IPS DF 4.7 (cell line): ENCODE measurements around the gene DAPL1.

ENCODE experiments used
- DNase-seq: peaks from one replicate; pipeline ENCODE4 v3.0.0-alpha.2; 2013; ENCODE audit warnings: low spot score; ENCODE audit errors: extremely low read depth

Gene DAPL1

DNA sequence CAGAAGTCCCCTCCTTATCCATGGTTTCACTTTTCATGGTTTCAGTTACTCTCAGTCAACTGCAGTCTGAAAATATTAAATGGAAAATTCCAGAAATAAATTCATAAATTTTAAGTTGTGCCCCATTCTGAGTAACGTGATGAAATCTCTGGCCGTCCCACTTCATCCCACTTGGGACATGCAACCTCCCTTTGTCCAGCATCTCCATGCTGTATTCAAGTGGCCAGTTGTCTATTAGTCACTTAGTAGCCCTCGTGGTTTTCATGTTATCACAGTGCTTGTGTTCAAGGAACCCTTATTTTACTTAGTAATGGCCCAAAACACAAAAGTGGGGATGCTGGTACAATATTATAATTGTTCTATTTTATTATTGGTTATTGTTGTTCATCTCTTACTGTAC, 18.0 kb upstream of the DAPL1 start:
- DNase-seq: no peak

DNA sequence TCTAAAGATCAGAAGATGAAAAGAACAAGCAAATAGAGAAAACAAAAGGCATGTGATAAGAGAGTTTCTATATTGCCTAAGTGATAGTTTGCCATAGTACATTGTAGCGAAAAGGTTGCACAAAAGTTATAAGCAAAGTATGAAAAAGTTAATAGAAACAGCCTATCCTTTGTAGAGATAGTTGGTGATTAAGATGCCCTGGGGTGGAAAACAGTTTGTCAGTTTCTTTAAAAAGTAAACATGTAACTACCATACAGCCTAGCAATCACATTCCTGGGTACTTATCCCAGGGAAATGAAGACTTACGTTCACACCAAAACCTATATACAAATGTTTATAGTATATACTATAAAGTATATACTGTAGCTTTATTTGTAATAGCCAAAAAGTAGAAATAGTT, 16.9 kb upstream of the DAPL1 start:
- DNase-seq: no peak

DNA sequence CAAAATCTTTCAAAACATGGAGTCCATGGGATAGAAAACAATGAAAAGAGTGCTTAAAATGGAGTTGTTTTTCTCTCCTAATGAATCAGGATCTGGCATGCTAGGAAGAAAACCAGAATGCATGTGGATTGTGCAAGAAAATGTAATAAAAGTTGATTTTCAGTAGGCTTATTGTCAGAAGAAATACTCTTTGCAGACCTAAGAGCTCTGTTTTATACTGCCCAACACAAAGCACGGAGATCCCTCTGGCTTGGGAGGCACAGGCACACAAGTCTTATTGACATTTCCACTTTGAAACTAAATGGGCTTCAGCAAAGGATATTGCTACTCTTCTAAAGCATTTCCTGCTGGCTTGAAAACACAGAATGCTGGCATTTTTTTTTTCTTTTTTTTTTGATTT, 15.5 kb upstream of the DAPL1 start:
- DNase-seq: no peak

DNA sequence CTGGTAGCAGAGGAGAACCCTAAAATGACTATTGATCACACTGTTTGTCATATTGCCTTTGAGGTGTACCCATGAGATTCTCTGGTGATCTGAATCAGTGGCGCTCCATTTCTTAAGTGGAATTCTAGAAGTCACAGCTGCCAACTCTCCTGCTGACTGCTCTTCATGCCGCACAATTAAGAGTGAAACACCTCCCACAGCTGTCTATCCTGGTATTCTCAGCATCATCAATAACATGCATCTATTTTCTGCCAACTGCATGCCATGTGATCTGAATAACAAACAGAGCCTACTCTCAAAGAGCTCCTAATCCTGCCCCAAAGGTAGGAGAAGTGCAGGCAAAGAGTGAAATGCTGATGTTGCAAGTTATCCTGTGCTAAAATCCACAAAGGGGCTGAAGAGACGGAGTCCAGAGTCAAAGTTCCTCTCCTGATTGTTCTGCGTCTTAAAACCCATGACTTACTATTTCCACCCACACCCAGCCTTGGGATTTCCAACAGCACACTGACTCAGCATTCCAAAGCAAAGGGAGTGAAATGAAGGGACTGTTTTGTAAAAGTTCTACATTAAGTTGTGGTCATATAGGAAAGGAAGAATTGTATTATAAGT, 13.7 kb upstream of the DAPL1 start:
- no peak for DNase-seq

DNA sequence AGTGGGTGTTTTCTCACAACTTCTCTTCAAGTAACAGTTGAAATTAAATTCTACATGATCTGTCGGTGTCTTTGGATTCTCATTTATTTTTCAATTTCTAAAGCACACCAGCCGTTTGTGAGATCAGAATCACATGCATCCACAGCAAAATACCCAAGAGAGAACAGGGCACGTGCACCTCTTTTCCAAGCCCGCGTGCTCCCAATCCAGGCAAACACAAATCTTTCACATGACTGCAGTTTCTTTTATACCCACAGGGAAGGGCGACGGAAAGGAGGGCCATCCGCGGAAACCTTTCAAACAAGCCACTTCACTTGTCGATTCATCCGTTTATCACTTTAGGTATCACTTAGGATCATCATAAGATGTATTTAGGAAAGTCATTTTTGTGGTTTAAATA, 13.0 kb upstream of the DAPL1 start:
- DNase-seq: no peak

DNA sequence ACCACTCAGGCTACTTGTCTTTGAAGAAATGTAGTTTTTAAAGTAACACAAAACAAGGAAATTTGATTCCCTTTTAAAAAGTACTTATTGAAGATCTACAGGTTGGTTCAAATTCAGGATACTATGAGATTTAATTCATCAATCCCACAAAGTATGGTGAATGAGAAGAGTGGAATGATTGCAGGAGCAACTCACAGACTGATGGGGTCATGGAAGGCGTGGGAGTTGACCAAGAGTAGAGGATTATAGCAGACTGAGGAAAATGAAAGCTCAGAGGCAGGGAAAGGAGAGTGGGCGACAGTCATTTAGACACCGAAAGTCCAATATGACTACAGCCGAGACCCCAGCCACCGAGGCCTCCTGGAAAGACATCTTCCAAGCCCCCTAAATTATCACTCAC, 12.5 kb upstream of the DAPL1 start:
- DNase-seq: no peak

DNA sequence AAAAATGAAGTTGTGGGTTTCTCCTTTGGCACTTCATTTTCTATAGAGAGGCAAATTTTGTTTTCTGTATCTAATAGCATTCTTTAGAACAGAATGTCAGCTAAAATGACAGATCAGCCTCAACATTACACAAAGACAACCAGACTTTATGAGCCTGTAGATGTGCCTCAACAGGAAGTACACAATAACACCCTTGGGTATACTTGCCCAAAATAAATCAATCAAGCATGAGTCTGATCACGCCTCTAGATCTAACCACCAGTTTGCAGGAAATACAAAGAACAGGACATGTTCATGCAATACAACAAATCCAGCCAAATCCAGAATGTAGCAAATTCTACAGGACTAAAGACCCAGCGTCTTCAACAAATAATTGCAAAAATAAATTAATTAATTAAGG, 11.2 kb upstream of the DAPL1 start:
- DNase-seq: no peak

DNA sequence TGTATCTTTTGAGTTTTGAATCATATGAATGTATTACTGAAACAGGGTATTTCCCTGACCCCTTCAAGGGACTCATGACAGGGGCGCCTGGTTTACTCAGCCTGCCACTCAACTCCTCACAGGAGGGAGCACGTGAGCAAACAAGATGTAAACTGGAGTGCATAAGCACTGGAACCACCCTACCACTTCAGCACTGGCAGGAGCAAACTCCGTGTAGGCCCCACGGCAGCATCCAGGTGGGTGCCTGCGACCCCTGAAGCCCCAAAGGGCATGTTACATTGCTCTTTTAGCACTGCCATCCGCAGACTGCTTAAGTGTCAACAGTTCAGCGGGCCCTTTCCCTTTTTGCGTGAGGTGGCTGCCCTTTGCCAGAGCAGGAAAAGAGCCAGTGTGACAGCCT, 8.2 kb upstream of the DAPL1 start:
- DNase-seq: no peak

DNA sequence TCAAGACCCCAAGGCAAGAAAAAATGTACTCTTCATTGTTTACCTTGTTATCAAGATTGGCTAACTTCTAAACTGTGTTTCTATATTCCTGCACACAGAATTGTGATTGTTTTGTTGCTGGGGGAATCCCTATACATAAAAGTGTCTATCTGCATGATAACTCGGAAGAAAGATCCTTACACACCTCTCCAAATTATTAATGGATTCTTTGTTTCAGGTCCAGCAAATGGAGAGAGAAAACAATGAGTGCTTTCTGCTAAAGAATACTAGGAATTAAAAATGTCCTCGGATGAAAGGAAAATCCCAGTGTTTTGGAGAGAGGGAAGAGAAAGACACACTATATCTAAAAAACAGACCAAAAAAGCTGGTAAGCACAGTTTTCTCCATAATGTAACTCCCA, 6.2 kb upstream of the DAPL1 start:
- no peak for DNase-seq

DNA sequence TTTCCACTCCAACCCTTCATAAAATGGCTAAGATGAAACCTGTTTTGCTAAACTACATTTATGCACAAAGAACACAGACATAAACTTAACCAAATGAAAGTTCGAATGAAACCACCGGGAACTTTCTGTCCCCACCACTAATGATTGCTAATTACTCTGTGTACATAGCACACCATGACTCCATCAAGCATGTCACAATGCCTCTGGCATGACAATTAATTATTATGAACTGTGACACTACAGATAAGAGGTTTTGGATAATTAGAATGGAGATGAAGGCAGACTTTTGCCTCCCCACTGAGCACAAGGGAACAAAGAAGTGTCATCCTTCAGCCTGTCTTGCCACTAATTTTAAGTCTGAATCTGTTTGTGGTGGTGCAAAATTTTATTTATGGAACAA, 1.5 kb downstream of the DAPL1 start:
- no peak for DNase-seq

DNA sequence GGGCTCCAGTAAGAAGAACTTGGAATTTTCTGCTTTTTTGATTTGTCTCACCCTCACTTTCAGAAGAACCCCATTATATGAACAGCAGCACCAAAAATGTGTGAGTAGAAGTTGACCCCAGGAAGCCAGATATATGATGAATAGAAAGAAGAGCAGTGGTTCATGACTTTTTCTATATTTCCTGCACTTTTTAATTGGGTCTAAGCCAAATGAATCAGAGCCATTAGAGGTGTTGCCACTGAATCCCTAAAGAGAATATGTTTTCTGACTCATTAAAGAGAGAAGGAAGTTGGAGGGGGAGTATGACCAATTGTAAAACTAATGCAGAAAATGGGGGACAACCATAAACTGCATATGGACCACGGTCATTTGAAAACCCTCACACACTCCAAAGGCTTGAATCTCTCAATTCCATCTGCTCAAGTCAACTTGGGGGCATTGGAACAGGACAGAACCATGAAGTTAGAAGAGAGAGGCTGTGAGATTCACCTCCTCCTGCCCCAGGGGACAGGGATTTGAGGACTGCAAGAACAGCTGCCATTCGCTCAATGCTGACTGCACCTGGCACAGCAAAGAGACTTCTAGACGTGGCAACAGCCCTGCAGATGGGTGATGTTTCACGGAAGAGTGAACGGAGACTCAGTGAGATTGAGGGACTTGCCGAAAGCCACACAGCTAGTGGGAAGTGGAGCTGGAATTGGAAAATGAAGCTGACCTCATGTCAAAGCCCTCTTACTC, 3.0 kb downstream of the DAPL1 start:
- no peak for DNase-seq

DNA sequence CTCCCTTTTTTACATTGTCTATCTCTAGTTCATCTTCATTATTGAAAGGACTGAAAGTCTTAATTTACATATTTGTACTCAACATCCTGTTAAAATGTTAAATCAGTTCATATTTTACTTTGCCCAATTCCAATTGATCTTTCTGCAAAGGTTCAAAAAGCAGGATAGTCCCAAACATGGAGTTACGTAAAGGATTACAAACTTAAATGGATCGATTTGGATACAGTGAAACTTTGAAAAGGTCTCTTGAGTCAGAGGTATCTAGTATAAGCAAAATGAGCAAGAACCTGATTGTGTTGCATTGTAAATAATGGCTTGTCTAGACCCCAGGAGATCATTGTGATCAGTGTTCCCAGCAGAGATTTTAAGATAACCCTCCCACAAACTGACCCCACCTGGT, 4.1 kb downstream of the DAPL1 start:
- no peak for DNase-seq

DNA sequence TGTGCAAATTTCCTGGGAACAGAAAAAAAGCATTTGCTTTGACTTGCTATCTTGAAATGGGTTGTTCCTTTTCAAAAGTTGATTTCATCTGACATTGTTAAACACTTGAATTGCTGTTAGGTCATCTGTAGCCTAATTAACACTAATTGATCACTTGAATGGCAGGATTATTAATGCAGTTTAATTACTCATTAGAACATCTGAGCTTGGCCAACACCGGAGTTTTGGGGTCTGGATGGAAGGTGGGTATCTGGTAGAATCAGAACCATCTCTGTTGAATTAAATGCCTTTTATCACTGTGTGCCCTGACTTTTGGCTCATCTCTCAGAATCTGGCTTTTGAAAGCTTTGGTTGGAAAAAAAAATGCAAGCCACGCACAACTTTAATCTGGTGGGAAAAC, 8.4 kb downstream of the DAPL1 start:
- DNase-seq: no peak

DNA sequence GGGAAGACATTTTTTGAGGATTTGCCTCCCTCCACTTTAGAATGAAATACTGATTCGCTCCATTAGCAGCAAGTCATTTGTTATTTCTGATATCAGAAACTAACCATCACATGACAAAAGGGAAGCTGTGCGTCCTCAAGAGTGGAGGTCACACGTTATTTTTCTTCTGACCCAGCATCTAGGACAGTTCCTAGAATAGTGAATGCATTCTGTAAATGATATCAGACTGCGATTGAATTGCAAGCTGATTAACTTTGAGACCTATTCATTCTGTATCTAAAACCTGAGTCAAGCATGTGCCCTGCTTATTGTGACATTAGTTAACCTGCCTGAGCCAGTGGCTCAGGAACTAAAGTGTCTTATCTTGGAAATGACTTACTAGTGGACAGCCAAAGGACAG, 10.1 kb downstream of the DAPL1 start:
- DNase-seq: no peak

DNA sequence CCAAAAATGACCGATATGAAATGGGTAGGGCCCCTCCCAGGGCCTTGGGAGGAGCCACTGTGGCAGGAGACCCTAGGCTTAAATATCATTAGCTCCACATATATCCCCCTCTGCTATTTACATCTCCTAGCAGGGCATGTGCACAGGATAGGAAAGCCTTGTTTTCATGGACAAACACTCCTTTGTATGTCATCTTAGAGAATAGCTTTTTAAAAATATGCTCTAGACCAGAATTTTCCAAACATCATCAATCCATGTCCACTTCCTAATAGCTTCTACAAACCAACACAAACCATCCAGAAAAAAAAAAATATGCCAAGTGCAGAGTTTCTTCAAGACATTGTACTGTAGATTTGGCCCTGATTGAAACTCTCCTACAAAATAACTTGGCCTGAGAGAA, 10.8 kb downstream of the DAPL1 start:
- DNase-seq: no peak

DNA sequence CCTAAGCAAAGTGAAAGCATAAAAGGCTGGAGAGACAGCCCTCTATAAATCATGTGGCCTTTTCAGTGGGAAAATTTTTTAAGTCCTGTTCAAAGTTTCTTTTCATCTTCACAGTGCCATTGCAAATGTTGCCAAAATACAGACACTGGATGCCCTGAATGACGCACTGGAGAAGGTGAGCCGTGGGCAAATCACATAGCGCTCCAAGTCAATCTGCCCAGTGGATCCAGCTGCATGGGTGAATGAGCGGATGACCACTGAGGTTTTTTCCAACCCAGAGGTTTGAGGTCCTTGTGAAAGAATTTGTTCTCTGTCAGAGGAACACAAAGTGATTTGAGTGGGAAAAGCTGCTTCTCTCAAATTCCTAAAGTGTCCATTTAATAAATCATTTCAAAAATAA, 11.8 kb downstream of the DAPL1 start:
- DNase-seq: no peak

DNA sequence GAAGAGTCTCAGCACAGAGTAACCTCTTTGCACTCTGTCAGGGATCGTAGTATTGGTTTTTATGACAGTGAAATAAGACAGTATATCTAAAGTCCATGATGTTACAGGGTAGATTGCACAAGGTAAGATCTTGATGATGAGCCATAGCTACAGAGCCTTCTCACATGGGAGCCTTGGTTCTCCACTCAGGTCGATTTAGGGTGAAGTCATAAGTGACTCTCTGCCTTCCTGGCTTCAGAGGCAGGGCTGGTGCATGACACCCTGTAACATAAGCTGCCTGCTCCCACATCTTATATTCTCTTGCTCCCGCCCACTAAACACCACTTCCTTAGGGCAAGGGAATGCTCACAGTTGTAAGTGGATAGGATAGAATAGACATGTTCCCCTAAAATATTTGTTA, 13.3 kb downstream of the DAPL1 start:
- no peak for DNase-seq

DNA sequence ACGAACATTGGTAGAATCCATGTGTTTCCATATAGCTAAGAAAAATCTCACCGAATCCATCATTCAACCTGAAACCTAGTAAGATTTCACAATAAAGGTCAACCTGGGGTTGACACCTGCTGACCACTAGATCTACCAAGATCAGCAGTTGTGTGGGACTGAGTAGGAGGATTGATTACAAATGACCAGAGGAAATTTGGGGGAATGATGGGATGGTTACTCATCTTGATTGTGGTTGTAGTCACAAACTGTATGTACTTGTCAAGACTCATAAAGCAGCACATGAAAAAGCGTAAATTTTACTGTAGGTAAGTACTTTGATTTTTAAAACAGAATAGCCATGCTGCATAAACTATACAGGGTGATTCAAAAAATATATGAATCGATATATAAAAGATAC, 14.7 kb downstream of the DAPL1 start:
- DNase-seq: no peak

DNA sequence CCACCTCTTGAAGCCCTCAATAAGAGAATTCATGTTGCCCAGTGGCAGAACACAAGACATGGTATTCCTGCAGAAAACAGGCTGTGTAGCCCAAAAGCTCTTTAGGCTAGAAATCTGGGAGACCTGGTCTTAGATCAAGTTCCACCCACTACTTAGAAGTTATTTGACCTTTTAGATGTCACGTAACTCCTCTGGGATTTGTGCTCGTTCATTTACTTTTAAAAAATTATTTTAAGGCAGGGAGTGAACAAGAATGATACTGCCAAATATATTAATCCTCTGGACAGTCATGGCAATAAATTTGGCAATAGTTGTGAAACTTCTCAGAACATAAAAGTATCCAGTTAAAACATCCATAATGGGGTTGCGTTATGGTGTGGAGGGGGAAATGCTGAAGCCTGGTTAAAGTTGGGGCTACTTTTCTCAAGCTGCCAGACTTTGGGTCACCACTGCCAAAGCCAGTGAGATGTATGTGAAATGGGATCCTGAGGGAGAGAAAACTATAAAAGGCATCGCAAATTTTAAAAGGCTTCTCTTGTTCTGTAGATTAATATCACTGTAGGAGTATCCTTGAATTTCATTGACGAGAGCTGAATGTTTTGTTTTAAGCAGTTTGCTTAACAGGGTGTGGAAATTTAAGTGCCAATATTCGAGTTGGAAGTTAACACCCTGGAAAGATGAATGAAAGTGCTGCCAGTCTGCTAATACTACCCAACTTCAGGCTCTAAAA, 15.8 kb downstream of the DAPL1 start:
- no peak for DNase-seq

DNA sequence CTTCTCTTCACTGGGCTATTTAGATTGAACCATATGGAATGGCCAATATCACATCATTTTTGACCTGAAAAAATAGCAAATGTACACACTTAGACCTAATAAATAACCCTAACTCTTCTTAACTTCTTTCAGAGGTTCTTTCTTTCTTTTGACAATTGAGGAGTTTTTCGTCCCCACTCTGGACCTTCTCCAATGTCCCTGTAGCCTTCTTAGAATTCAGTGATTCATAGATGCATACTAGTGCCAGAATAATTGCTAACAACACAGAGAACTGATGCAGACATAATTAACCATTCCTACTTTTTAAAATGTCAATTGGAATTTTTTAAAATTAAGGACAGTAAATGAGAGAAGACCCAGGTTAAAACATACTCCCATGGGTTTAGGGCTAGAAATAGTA, 20.0 kb downstream of the DAPL1 start:
- no peak for DNase-seq

DNA sequence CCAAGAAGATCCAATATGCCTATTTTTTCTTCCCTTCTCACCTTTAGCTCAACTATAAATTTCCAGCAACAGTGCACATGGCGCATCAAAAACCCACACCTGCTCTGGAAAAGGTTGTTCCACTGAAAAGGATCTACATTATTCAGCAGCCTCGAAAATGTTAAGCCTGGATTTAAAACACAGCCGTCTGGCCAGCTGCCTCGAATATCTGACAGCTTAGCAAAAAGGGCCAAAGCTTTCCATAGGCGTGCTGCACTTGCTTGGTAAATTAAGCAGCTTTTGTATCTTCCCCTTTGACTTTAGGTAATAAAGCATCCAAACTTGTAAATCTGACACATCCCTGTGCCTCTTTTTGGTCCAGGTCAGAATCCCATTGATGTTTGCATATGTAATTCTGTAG, 20.5 kb downstream of the DAPL1 start:
- no peak for DNase-seq

DNA sequence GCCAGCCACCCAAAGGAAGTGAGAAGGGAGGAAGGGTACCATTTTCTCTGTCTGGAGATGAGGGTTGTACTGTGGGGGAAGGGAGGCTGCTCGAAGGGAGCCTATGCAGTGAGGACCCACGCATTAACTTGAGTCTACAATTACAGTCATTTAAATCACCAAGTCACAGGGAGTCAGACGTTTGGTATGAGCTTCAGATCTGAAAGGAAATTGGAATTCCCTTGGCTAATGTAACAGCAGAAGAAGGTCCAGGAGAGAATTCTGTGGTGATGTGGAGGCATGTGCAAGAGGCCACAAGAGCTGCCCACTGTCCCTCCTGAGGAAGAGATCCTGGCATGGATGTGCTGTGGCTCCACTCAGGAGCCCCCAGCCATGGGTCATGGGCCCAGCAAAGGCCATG, 22.5 kb downstream of the DAPL1 start:
- no peak for DNase-seq

DNA sequence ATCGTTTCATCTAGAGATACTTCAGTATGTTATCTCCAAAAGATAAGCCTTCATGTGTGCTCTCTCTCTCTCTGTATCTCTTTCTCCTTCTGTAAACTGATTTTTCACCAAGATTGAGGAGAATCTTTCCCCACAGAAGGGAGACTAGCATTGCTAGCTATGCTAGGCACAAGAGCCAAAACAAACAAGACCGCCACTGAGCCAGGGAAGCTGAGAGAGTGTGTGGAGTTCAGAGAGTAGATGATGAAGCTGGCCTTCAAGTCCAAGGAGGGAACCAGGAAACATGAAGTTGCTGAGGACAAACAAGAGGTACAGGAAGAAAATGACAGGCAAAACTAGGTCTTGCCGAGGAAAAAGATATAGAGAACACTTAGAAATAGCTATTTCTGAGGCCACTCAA, 23.4 kb downstream of the DAPL1 start:
- no peak for DNase-seq
